ENCODE results near the gene RNF13.

Gene RNF13

DNA sequence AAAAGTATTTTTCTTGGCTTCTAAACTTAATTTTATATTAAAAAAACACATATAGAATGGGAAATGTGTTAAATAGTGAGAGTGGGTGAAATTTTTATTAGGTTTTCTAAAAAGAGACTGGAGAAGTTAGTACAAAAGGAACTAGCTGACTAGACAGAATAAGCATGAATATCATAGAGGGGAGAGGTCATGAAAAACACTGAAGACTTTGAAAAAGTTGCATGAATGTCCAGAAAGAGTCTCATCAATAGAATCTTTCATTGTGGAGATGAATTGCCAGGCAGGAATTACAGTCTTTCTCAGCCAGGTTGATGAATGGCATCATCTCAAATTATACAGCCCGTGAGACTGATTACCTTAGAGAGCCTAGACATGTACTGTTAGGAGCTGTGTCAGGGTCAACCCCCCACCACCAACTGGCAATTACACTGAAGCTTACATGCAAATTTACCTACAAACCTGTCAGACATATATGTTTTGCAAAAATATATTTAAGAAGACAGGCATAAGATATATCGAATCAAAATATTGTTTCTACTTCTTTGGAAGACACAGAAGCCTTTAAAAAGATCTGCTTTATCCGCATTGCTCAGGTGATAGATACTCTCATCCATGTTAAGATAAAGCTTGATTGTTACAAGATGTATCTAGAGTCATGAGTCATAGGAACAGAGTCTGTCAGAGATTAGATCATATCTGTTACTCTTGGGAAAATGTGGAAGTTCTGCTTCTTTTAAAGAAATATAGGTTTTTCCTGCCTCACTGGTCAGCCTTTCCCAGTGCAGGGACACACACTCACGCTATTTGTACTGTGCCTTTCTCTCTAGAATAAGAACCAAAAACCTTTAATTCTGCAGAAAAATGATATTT, 192.5 kb downstream of the RNF13 start:
- DNase-seq, result no peak

DNA sequence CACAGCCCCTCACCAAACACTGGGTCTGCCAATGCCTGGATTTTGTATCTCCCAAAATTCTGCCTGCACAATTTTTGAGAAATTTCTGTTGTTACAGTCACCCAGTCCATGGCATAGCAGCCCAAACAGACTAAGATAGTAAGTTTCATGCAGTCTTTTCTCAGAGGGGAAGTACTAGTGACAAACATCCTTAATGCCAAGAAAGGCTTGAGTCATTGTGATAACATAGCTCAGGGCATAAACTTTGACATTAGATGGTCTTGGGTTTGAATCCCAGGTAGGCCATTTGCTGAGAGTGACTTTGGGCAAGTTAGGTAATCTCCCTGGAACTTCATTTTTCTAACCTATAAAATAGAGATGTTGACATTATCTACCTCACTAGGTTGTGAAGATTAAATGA, 193.8 kb downstream of the RNF13 start:
- DNase-seq, result no peak

Data from CD4-positive, alpha-beta T cell treated with Interleukin-10 for 1 hour (primary cell).